Neural progenitor cell (in vitro differentiated cells): ENCODE results near the gene LRRC46. TPM values are rescaled to one million over a fixed set of nuclear protein-coding genes. Genes with fewer than 3 reads are reported as not detected.

ENCODE experiments used
- DNase-seq: peaks from one replicate; pipeline ENCODE4 v3.0.0-alpha.2; 2016; ENCODE audit warnings: low spot score
- H2AFZ ChIP-seq: fragments of 200-600 bp; sonication (generic); replicated peaks from 2 replicates; pipeline ENCODE4 v1.6.1; 2016; ENCODE audit warnings: antibody characterized with exemption
- H3F3A ChIP-seq: fragments of 200-600 bp; sonication (generic); 2 replicates; pipeline ENCODE4 v1.6.1; 2016; ENCODE audit warnings: antibody characterized with exemption, low read depth
- H3K27ac ChIP-seq: fragments of 200-600 bp; sonication (generic); 2 replicates; pipeline ENCODE4 v1.5.1; 2016; ENCODE audit warnings: mild to moderate bottlenecking
- H3K27me3 ChIP-seq: fragments of 200-600 bp; sonication (generic); 2 replicates; pipeline ENCODE4 v1.6.1; 2016; ENCODE audit warnings: mild to moderate bottlenecking, moderate library complexity
- H3K36me3 ChIP-seq: fragments of 200-600 bp; sonication (generic); 2 replicates; pipeline ENCODE4 v1.5.1; 2016
- H3K4me1 ChIP-seq: fragments of 200-600 bp; sonication (generic); 2 replicates; pipeline ENCODE4 v1.6.1; 2016; ENCODE audit warnings: mixed run types
- H3K4me2 ChIP-seq: fragments of 200-600 bp; sonication (generic); 2 replicates; pipeline ENCODE4 v1.6.1; 2016
- H3K4me3 ChIP-seq: fragments of 200-600 bp; sonication (generic); 2 replicates; pipeline ENCODE4 v1.5.1; 2016
- H3K79me2 ChIP-seq: fragments of 200-600 bp; sonication (generic); 2 replicates; pipeline ENCODE4 v1.6.1; 2016; ENCODE audit warnings: low read depth
- H3K9ac ChIP-seq: fragments of 200-600 bp; sonication (generic); 2 replicates; pipeline ENCODE4 v1.6.1; 2016
- H3K9me3 ChIP-seq: fragments of 200-600 bp; sonication (generic); 2 replicates; pipeline ENCODE4 v1.5.1; 2016; ENCODE audit warnings: low read depth
- H4K20me1 ChIP-seq: fragments of 200-600 bp; sonication (generic); 2 replicates; pipeline ENCODE4 v1.6.1; 2016; ENCODE audit warnings: low read depth
- H3K27ac Mint-ChIP-seq: 3 replicates; pipeline ENCODE4 v1.8.0; 2021; ENCODE audit warnings: mixed read lengths
- H3K27me3 Mint-ChIP-seq: 2 replicates; pipeline ENCODE4 v1.8.0; 2022; ENCODE audit warnings: low read depth, mild to moderate bottlenecking, inconsistent platforms, moderate library complexity, mixed read lengths; ENCODE audit not compliant: insufficient read depth
- H3K36me3 Mint-ChIP-seq: 3 replicates; pipeline ENCODE4 v1.8.0; 2021; ENCODE audit warnings: mixed read lengths
- H3K4me1 Mint-ChIP-seq: 3 replicates; pipeline ENCODE4 v1.8.0; 2021; ENCODE audit warnings: mixed read lengths
- H3K4me3 Mint-ChIP-seq: 3 replicates; pipeline ENCODE4 v1.8.0; 2021; ENCODE audit warnings: mild to moderate bottlenecking, moderate library complexity, mixed read lengths
- H3K9me3 Mint-ChIP-seq: 3 replicates; pipeline ENCODE4 v1.8.0; 2020; ENCODE audit warnings: mixed read lengths
- CTCF ChIP-seq: fragments of 200-600 bp; sonication (generic); IDR thresholded peaks from 2 replicates; pipeline ENCODE4 v1.5.1; 2017; ENCODE audit warnings: antibody characterized with exemption, mild to moderate bottlenecking
- EZH2 ChIP-seq: fragments of 200-600 bp; sonication (generic); IDR thresholded peaks from 2 replicates; pipeline ENCODE4 v1.6.1; 2017; ENCODE audit warnings: antibody characterized with exemption, mild to moderate bottlenecking, moderate library complexity
- EZH2phosphoT487 ChIP-seq: fragments of 200-600 bp; sonication (generic); IDR thresholded peaks from 2 replicates; pipeline ENCODE4 v1.6.1; 2017; ENCODE audit warnings: antibody characterized with exemption
- total RNA-seq: library from RNA; depleted of rRNA; stranded (reverse); fragments of >200 nt; gene quantifications from 2 replicates; pipeline ENCODE4 v1.2.3, GENCODE V29; 2015; ENCODE audit warnings: low replicate concordance

LRRC46 gene
- total RNA-seq, 1 donor from 2014 or later: 0.06 TPM

- no peaks in the 10 kb centered on the region for H3K79me2 ChIP-seq
- no peaks in the 10 kb centered on the region for H3K36me3 ChIP-seq
- peak; percentile 52 for DNase-seq
- H3K36me3 Mint-ChIP-seq: no peaks in the 10 kb centered on the region
- no peaks in the 10 kb centered on the region for H3K9me3 Mint-ChIP-seq
- H3K9me3 ChIP-seq: no peaks in the 10 kb centered on the region
- H3K27ac ChIP-seq: no peak overlapping the region
- no peak overlapping the region for H2AFZ ChIP-seq
- H3K4me1 ChIP-seq: no peaks in the 10 kb centered on the region
- H3K4me1 Mint-ChIP-seq: no peaks in the 10 kb centered on the region
- no peak overlapping the region for H3K4me3 ChIP-seq
- peaks cover 38% of the 10 kb centered on the region for H3K27me3 Mint-ChIP-seq
- H3K27ac Mint-ChIP-seq: no peak overlapping the region
- H3K27me3 ChIP-seq: peaks cover 50% of the 10 kb centered on the region
- no peak overlapping the region for H3K4me2 ChIP-seq
- no peaks in the 10 kb centered on the region for H3F3A ChIP-seq
- H4K20me1 ChIP-seq: peaks cover 4% of the 10 kb centered on the region
- H3K4me3 Mint-ChIP-seq: no peak overlapping the region
- H3K9ac ChIP-seq: no peak overlapping the region
- TF ChIP-seq CTCF (no peak), EZH2 (no peak), EZH2phosphoT487 (no peak)
Measured at GRCh38 chr17:47797797-47798196, 33.7 kb upstream of the LRRC46 start.

- no peaks in the 10 kb centered on the region for H3K36me3 ChIP-seq
- H3K27ac ChIP-seq: no peak overlapping the region
- no peak overlapping the region for H3K4me2 ChIP-seq
- Mint-ChIP-seq H3K4me1 (no peaks in the 10 kb centered on the region), H3K9me3 (no peaks in the 10 kb centered on the region), H3K4me3 (no peak overlapping the region), H3K27ac (no peak overlapping the region), H3K27me3 (peaks cover 29% of the 10 kb centered on the region), H3K36me3 (no peaks in the 10 kb centered on the region)
- no peaks in the 10 kb centered on the region for H3F3A ChIP-seq
- no peak overlapping the region for H2AFZ ChIP-seq
- H3K4me3 ChIP-seq: no peak overlapping the region
- H4K20me1 ChIP-seq: peaks cover 4% of the 10 kb centered on the region
- peaks cover 29% of the 10 kb centered on the region for H3K27me3 ChIP-seq
- no peak for DNase-seq
- no peaks in the 10 kb centered on the region for H3K79me2 ChIP-seq
- H3K9me3 ChIP-seq: no peaks in the 10 kb centered on the region
- H3K4me1 ChIP-seq: no peaks in the 10 kb centered on the region
- no peak for TF ChIP-seq CTCF
- no peak for TF ChIP-seq EZH2phosphoT487
- no peak for TF ChIP-seq EZH2
- H3K9ac ChIP-seq: no peak overlapping the region
Measured at GRCh38 chr17:47800686-47801085, 30.8 kb upstream of the LRRC46 start.

GRCh38 chr17:47801176-47801765, 30.2 kb upstream of the LRRC46 start:
- H3K36me3 ChIP-seq: no peaks in the 10 kb centered on the region
- H3K9me3 ChIP-seq: no peaks in the 10 kb centered on the region
- H3K4me1 ChIP-seq: no peaks in the 10 kb centered on the region
- no peaks in the 10 kb centered on the region for H3K36me3 Mint-ChIP-seq
- no peaks in the 10 kb centered on the region for H3F3A ChIP-seq
- peaks cover 4% of the 10 kb centered on the region for H4K20me1 ChIP-seq
- no peak overlapping the region for H3K4me3 ChIP-seq
- no peak for TF ChIP-seq EZH2
- no peak for TF ChIP-seq EZH2phosphoT487
- no peak for TF ChIP-seq CTCF
- no peak overlapping the region for H3K4me3 Mint-ChIP-seq
- no peaks in the 10 kb centered on the region for H3K4me1 Mint-ChIP-seq
- peaks cover 23% of the 10 kb centered on the region for H3K27me3 ChIP-seq
- no peak overlapping the region for H2AFZ ChIP-seq
- H3K9ac ChIP-seq: no peak overlapping the region
- DNase-seq: no peak
- peaks cover 29% of the 10 kb centered on the region for H3K27me3 Mint-ChIP-seq
- no peak overlapping the region for H3K4me2 ChIP-seq
- no peak overlapping the region for H3K27ac Mint-ChIP-seq
- H3K9me3 Mint-ChIP-seq: no peaks in the 10 kb centered on the region
- no peak overlapping the region for H3K27ac ChIP-seq
- H3K79me2 ChIP-seq: no peaks in the 10 kb centered on the region
